ENCODE results near the gene LRBA.
A peak's percentile ranks its signal among the peaks of the same experiment; 100 is the strongest.

The LRBA gene

GRCh38 chr4:150302553-150302952 is 712.5 kb downstream of the LRBA start:
- peak; percentile 56 for DNase-seq

GRCh38 chr4:150299816-150300215 is 715.3 kb downstream of the LRBA start:
- no peak for DNase-seq

- DNase-seq: peak; percentile 57
Observed at GRCh38 chr4:150297861-150298474, 717.1 kb downstream of the LRBA start.

GRCh38 chr4:150289881-150290280 is 725.2 kb downstream of the LRBA start:
- DNase-seq: no peak

- no peak for DNase-seq
Observed at GRCh38 chr4:150289198-150289597, 725.9 kb downstream of the LRBA start.

DNA sequence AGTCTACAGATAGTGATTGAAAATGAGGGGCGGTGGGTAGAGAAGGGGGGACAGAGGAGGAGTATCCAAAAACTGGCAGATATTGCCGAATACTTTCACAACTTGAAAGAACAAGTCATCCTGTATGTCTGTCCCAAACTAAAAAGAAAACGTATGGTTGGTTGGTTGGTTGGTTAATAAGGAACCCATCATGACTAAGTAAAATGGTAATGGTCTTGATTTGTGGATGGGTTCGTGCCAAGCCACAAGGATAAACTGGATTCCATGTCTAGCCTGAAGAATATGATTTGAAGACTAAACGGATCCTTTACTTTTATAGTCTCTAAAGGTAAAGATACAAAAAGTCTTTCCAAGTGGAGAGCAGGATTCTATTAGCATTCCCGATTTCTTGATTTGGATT is 728.4 kb downstream of the LRBA start:
- no peak for DNase-seq

GRCh38 chr4:150283689-150284088 is 731.4 kb downstream of the LRBA start:
- DNase-seq: no peak

- DNase-seq: no peak
Observed at GRCh38 chr4:150280975-150281374, 734.1 kb downstream of the LRBA start.

- no peak for DNase-seq
Observed at GRCh38 chr4:150280081-150280895, 734.8 kb downstream of the LRBA start.

DNA sequence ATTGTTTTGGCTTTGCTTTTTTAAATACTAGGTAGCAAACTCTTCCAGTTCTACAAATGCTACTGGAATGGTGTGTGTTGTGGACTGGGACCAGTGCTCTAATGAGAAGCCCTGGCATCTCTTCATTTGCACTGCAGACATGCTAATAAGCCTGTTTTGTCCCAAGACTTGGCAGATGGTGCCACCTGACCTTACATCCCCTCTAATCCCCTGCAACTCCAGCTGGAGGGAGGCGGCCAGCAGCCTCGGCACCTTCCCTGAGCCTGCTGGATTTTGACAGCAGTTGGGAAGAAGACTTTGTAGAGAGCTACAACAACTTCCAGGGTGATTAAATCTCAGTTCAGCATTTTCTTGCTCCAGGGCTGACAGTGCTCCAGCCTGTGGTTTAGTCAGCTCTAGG is 736.9 kb downstream of the LRBA start:
- DNase-seq: no peak

- DNase-seq: no peak
Observed at GRCh38 chr4:150268444-150268843, 746.6 kb downstream of the LRBA start.

DNA sequence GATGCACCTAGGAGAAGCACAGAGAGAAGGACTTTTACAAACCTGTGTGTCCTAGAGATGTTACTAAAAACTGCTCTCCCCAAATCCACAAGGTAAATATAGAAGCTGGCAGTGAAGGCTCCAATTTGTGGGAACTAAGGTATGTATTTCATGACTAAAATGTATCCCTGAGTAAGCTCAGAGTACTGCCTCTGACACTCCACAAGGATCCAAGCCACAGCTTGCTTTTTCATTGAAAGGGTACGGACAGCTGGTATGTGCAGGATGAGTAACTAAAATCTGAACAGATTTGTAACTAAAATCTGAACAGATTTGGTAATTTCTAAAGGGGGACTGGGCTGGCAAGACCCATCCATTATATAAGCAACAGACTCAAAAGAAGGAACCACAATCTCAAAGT is 749.3 kb downstream of the LRBA start:
- no peak for DNase-seq

- DNase-seq: no peak
Observed at GRCh38 chr4:150264595-150265161, 750.4 kb downstream of the LRBA start.

GRCh38 chr4:150262611-150263010 is 752.5 kb downstream of the LRBA start:
- no peak for DNase-seq

DNA sequence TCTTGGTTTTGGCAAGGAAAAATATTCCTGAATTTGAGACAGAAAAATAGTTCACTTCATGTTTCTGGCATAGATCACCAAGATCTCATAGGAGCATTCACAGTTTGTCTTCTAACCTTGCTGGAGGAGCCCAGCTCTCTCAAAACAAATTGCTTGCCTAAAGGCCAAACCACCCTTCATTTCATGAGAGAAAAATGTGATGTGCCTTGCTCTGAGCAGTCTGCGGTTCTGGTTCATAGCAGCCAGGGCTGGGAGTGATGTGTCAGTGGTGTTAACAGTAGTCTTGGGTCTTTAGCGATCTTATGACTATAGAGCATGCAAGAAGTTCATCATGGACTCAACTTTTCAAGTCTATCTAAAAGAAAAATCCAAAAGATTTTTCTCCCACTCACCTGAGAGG is 753.5 kb downstream of the LRBA start:
- DNase-seq: no peak

DNA sequence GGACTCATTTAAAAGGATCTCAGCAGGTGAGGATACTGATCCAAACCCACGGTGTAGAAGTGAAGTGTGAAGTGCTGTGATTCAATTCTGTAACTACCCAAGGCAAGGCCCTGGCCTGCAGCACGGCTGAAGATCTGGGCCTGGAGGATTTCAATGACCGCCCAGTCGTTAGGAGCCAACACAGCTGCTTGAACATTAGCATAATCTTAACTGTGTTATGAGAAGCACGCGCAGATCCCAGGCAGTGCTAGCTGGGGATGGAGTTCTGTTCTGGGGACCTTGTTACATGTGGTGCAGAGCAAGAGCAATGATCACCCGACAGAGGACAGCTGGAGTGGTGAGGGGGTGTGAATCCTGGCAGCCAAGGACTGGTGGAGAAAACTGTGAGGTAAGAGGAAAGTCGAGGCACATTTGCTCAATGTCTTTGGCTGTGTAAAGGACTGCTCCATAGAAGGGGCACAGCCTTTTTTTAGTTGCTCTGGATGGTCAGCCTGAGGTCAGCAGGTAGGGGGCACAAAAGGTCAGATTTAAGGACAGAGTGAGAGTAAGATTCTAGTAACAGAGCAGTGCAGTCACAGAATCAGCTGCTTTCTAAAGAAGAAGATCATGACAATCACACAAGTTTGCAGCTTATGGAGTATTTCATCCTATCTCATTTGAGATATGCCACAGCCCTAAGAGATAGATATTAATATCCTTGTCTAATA is 755.1 kb downstream of the LRBA start:
- no peak for DNase-seq

DNA sequence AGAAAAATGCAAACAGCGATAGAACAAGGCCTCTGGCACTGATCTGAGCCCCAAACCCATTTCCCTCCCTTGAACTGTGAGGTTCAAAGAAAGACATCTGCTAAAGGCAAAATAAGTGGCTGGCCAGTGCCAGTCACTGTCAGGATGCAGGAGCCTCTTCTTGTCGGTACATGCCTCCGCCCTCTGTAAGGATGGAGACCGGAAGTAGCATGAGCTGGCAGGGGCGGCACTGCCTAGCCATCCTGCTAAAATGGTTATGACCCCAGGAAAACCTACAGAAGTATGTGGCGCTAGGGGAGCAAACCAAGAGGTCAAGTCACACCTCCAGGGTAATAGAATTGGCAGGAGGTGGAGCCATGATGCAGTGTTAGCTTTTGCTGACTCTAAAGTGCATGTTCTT is 756.5 kb downstream of the LRBA start:
- DNase-seq: no peak

GRCh38 chr4:150256841-150257730 is 758.0 kb downstream of the LRBA start:
- no peak for DNase-seq

DNA sequence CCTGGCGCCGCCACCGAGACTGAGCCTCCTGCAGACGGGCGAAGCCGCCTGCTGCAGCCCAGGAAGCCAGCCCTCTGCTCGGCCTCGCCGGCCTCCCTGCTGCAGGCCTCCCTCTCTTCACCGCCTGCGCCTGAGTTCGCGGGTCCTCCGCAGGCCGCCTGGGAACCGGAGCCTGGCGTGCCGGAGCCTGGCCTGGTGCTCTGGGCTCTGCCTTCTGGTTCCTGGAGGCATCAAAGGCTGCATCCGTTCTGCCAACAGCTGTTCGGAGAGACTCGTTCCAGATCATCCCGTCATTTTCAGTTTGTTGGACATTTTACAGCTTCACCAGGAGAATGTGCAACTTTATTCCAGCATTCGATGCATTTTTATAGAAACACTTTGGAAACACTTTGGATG is 758.9 kb downstream of the LRBA start:
- DNase-seq: no peak

- DNase-seq: no peak
Observed at GRCh38 chr4:150255610-150256224, 759.4 kb downstream of the LRBA start.

- no peak for DNase-seq
Observed at GRCh38 chr4:150253965-150254630, 761.0 kb downstream of the LRBA start.

GRCh38 chr4:150253416-150253815 is 761.7 kb downstream of the LRBA start:
- DNase-seq: no peak
